SH-SY5Y (cell line): ENCODE data around the gene TSR1.

Experiments
- GATA2 ChIP-seq: IDR thresholded peaks from 2 replicates; pipeline ENCODE4 v1.6.1; 2011; ENCODE audit warnings: mild to moderate bottlenecking, low read depth, low read length
- GATA3 ChIP-seq: IDR thresholded peaks from 2 replicates; pipeline ENCODE4 v1.6.1; 2011; ENCODE audit warnings: low read depth, mild to moderate bottlenecking, low read length, moderate library complexity

GRCh38 chr17:2361010-2361760 is 24.9 kb upstream of the TSR1 start:
- TF ChIP-seq GATA2 (no peak), GATA3 (no peak)
